ENCODE measurements around the gene MRI1. TPM values are rescaled to one million over a fixed set of nuclear protein-coding genes. Genes with fewer than 3 reads are reported as not detected.
"Not testable (repeated sequence)": the region's sequence is repeated elsewhere in the genome, so short reads cannot be mapped to it uniquely, and the experiment has no call there.

Gene MRI1
- total and polyA plus RNA-seq, 8 donors = 14.4 to 35.1 (median 17.4) TPM

DNA sequence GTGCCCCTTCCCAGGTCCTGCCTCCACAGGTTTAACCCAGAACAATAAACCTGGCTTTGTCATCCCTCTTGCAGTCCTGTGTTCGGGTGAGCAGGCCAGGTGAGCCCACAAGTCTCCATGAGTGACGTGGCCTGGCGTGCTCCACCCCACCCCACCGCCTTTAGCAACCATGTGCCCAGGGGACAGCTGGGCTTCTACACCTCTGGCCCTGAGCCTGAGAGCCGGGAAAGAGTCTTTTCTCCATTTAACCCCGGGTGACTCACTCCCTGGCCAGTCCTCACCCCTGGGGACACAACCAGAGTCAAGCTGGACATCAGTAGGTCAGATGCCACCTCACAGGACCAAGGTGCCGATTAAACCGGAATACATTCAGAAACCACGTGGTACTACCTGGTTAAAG is 14.1 kb downstream of the MRI1 start:
- ATAC-seq (no peak), FAIRE-seq (no peak), DNase-seq (no peak)
- 80 to 89% methylated on average over 9 of the region's 9 CpGs for WGBS, 2 donors
- H3K4me3 ChIP-seq = no peak overlapping the region
- TF ChIP-seq, protein P1, sequence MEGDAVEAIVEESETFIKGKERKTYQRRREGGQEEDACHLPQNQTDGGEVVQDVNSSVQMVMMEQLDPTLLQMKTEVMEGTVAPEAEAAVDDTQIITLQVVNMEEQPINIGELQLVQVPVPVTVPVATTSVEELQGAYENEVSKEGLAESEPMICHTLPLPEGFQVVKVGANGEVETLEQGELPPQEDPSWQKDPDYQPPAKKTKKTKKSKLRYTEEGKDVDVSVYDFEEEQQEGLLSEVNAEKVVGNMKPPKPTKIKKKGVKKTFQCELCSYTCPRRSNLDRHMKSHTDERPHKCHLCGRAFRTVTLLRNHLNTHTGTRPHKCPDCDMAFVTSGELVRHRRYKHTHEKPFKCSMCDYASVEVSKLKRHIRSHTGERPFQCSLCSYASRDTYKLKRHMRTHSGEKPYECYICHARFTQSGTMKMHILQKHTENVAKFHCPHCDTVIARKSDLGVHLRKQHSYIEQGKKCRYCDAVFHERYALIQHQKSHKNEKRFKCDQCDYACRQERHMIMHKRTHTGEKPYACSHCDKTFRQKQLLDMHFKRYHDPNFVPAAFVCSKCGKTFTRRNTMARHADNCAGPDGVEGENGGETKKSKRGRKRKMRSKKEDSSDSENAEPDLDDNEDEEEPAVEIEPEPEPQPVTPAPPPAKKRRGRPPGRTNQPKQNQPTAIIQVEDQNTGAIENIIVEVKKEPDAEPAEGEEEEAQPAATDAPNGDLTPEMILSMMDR (IDR thresholded peaks at IDR 0.05) = no peak
- intact Hi-C loops (cut with DNase I) = no loop called here
- no peaks in the 10 kb centered on the region for H3K9me3 ChIP-seq
- H3K27ac ChIP-seq = no peak overlapping the region
- H3K4me1 ChIP-seq = peaks cover 0 to 12% (median 4%) of the 10 kb centered on the region in 3 donors
- H3K36me3 ChIP-seq = peaks cover 0 to 8% (median 0%) of the 10 kb centered on the region in 3 donors
- H3K27me3 ChIP-seq = no peaks in the 10 kb centered on the region

DNA sequence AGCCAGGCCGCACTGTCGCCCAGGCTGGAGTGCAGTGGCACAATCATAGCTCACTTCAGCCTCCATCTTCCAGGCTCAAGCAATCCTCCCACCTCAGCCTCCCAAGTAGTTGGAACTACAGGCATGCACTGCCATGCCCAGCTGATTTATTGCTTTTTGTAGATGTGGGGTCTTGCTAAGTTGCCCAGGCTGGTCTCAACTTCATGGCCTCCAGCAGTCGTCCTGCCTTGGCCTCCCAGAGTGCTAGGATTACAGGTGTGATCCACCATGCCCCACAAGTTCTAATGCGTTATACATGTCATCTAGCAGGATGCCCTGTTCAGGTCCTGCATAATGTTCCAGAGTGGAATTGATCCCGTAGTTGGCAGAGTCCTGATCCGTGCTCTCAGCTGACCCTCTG is 14.5 kb downstream of the MRI1 start:
- DNase-seq (no peak), FAIRE-seq (no peak), ATAC-seq (no peak)
- intact Hi-C loops (cut with DNase I) = no loop called here
- WGBS, 2 donors = 77 to 91% methylated on average over 6 of the region's 6 CpGs
- no peaks in the 10 kb centered on the region for H3K27me3 ChIP-seq
- no peaks in the 10 kb centered on the region for H3K9me3 ChIP-seq
- no peak overlapping the region for H3K4me3 ChIP-seq
- peaks cover 0 to 8% (median 3%) of the 10 kb centered on the region in 3 donors for H3K4me1 ChIP-seq
- H3K36me3 ChIP-seq = peaks cover 0 to 8% (median 0%) of the 10 kb centered on the region in 3 donors
- TF ChIP-seq, protein P1 (IDR thresholded peaks at IDR 0.05) = no peak
- no peak overlapping the region for H3K27ac ChIP-seq

DNA sequence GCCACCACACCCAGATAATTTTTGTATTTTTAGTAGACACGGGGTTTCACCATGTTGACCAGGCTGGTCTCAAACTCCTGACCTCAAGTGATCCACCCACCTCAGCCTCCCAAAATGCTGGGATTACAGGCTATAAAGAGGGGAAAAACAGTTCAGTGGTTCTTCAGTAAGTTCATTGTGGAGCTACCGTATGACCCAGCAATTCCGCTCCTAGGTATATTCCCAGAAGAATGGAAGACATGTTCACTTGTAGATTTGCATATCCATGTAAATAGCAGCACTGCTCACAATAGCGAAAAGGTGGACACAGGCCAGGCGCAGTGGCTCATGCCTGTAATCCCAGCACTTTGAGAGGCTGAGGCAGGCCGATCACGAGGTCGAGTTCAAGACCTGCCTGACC is 15.5 kb downstream of the MRI1 start:
- WGBS, 2 donors = 92 to 97% methylated on average over 8 of the region's 8 CpGs
- H3K4me3 ChIP-seq; H3K36me3 ChIP-seq; H3K9me3 ChIP-seq; intact Hi-C loops (cut with DNase I); H3K4me1 ChIP-seq; FAIRE-seq; ATAC-seq; H3K27ac ChIP-seq; DNase-seq; H3K27me3 ChIP-seq: not testable (repeated sequence)

DNA sequence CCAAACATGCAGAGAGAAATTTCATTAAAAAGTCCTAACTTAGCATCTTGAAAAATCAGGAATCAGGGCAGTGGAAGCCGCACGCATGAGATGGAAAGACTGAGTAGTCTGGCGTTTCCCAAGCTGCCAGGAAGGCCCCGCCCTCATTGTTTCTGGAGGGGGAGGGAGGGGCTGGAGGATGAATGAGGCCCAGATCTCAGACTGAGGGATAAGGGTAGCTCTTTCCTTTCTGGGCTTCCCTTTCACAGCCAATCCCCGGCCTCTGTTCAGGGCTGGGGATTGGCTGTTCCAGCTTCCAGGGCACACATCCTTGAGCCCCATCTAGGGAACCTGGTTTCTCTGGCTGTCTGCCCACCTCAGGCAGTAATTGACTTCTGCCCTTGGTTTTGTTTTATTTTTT is 17.2 kb downstream of the MRI1 start:
- Histone ChIP-seq H3K36me3 (peaks cover 0 to 8% (median 0%) of the 10 kb centered on the region in 3 donors), H3K4me3 (no peak overlapping the region), H3K27me3 (no peaks in the 10 kb centered on the region), H3K27ac (peak overlapping the region in 2 of 4 donors; percentile 11 to 33), H3K9me3 (no peaks in the 10 kb centered on the region), H3K4me1 (peaks cover 0 to 9% (median 0%) of the 10 kb centered on the region in 3 donors)
- FAIRE-seq (no peak), ATAC-seq (peak in 3 of 4 donors; percentile 35 to 75 (median 74)), DNase-seq (peak in 1 of 6 donors; percentile 61)
- WGBS, 2 donors = 10 to 11% methylated on average over 5 of the region's 5 CpGs
- TF ChIP-seq, protein P1 (IDR thresholded peaks at IDR 0.05) = no peak
- intact Hi-C loops (cut with DNase I) = no loop called here

DNA sequence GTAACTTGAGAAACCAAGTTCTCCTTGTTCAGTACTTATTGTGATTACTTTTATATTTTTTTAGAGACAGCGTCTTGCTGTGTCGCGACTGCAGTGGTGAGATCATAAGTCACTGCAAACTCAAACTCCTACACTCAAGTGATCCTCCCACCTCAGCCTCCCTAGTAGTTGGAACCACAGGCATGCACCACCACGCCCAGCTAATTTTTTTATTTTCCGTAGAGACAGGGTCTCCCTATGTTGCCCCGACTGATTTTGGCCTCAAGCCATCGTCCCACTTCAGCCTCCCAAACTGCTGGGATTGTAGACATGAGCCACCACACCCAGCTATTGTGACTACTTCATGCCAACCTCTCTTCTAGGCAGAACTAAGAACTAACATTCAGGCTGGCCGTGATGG is 18.2 kb downstream of the MRI1 start:
- Histone ChIP-seq H3K4me3 (no peak overlapping the region), H3K27ac (no peak overlapping the region), H3K9me3 (no peaks in the 10 kb centered on the region), H3K27me3 (no peaks in the 10 kb centered on the region), H3K36me3 (peaks cover 0 to 8% (median 0%) of the 10 kb centered on the region in 3 donors), H3K4me1 (peaks cover 0 to 9% (median 0%) of the 10 kb centered on the region in 3 donors)
- WGBS, 2 donors = 63 to 72% methylated on average over 8 of the region's 8 CpGs
- TF ChIP-seq, protein P1 (IDR thresholded peaks at IDR 0.05) = no peak
- no peak for FAIRE-seq
- intact Hi-C loops (cut with DNase I) = no loop called here
- no peak for DNase-seq
- ATAC-seq = no peak

Data from pancreas (tissue), 10 donors.